OCI-LY3 (cell line): ENCODE results near the gene AATF.

Experiments
- H2AFZ ChIP-seq: fragments of 200-600, 300-600 bp; shearing (Covaris generic); 2 replicates; pipeline ENCODE4 v1.6.0; 2014; ENCODE audit warnings: antibody characterized with exemption, low read depth, low read length
- H3K27ac ChIP-seq: fragments of 200-600, 300-600 bp; sonication (generic); 2 replicates; pipeline ENCODE4 v1.5.1; 2014; ENCODE audit warnings: mild to moderate bottlenecking, low read length, moderate library complexity, mixed read lengths
- H3K27me3 ChIP-seq: fragments of 200-600, 300-600 bp; sonication (generic); 2 replicates; pipeline ENCODE4 v1.6.1; 2014; ENCODE audit warnings: low read depth, low read length, mixed read lengths
- H3K36me3 ChIP-seq: fragments of 200-600, 300-600 bp; sonication (generic); replicated peaks from 2 replicates; pipeline ENCODE3; 2014; ENCODE audit warnings: low read depth, low read length, mixed read lengths
- H3K4me1 ChIP-seq: fragments of 300-600, 200-600 bp; sonication (generic); 2 replicates; pipeline ENCODE4 v1.6.1; 2014; ENCODE audit warnings: low read length, mixed read lengths
- H3K4me2 ChIP-seq: fragments of 200-600, 300-600 bp; sonication (generic); 2 replicates; pipeline ENCODE4 v1.6.1; 2014; ENCODE audit warnings: low read length, mixed read lengths
- H3K4me3 ChIP-seq: fragments of 300-600, 200-600 bp; sonication (generic); 2 replicates; pipeline ENCODE4 v1.5.1; 2014; ENCODE audit warnings: antibody characterized with exemption, mild to moderate bottlenecking, low read length, moderate library complexity
- H3K79me2 ChIP-seq: fragments of 300-600, 200-600 bp; shearing (Covaris generic); 2 replicates; pipeline ENCODE4 v1.6.1; 2014; ENCODE audit warnings: mild to moderate bottlenecking, low read length, mixed read lengths
- H3K9ac ChIP-seq: fragments of 300-600, 200-600 bp; shearing (Covaris generic); 2 replicates; pipeline ENCODE4 v1.6.0; 2014; ENCODE audit warnings: mild to moderate bottlenecking, low read length, moderate library complexity
- H3K9me3 ChIP-seq: fragments of 200-600, 300-600 bp; shearing (Covaris generic); 2 replicates; pipeline ENCODE4 v1.6.1; 2014; ENCODE audit warnings: low read length, mixed read lengths; ENCODE audit not compliant: insufficient read depth
- H4K20me1 ChIP-seq: fragments of 200-600, 300-600 bp; sonication (generic); 2 replicates; pipeline ENCODE4 v1.6.1; 2016; ENCODE audit warnings: low read length, mixed read lengths; ENCODE audit not compliant: insufficient read depth
- EZH2phosphoT487 ChIP-seq: fragments of 200-600 bp; shearing (Covaris generic); IDR thresholded peaks from 2 replicates; pipeline ENCODE4 v1.6.1; 2018; ENCODE audit warnings: antibody characterized with exemption, mixed run types, low read depth
- TF ChIP-seq, protein P1 (sequence below): fragments of 200-600, 300-600 bp; sonication (generic); IDR thresholded peaks from 2 replicates; pipeline ENCODE4 v1.5.1; 2014; ENCODE audit warnings: antibody characterized with exemption, low read length, low read depth

AATF gene

DNA sequence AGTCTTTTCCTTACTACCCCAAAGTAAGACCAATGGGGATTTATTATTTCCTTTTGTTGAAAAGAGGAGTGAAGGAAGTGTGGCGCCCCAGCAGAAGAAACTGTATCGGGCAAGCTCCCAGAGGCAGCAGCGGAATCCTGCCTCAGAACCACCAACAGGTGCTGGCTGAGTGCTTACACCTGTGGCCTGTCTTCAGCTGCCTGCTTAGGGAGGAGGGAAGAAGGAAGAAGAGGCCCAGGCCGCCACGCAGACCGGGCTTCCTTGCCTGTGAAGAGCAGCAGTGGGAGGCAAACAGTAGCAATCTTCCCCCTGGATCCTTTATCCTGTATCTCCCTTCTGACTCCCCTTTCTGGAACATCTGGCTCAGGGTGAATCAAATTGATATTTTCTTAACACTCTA, 134.7 kb downstream of the AATF start:
- no peak for TF ChIP-seq EZH2phosphoT487
- TF ChIP-seq, protein P1, sequence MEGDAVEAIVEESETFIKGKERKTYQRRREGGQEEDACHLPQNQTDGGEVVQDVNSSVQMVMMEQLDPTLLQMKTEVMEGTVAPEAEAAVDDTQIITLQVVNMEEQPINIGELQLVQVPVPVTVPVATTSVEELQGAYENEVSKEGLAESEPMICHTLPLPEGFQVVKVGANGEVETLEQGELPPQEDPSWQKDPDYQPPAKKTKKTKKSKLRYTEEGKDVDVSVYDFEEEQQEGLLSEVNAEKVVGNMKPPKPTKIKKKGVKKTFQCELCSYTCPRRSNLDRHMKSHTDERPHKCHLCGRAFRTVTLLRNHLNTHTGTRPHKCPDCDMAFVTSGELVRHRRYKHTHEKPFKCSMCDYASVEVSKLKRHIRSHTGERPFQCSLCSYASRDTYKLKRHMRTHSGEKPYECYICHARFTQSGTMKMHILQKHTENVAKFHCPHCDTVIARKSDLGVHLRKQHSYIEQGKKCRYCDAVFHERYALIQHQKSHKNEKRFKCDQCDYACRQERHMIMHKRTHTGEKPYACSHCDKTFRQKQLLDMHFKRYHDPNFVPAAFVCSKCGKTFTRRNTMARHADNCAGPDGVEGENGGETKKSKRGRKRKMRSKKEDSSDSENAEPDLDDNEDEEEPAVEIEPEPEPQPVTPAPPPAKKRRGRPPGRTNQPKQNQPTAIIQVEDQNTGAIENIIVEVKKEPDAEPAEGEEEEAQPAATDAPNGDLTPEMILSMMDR: no peak
- Histone ChIP-seq H3K4me3 (no peak overlapping the region), H2AFZ (no peak overlapping the region), H3K27me3 (no peaks in the 10 kb centered on the region), H3K9me3 (no peaks in the 10 kb centered on the region), H3K4me1 (no peaks in the 10 kb centered on the region), H3K79me2 (no peaks in the 10 kb centered on the region), H3K27ac (no peak overlapping the region), H3K36me3 (peaks cover 22% of the 10 kb centered on the region), H3K4me2 (no peak overlapping the region), H3K9ac (no peak overlapping the region), H4K20me1 (no peaks in the 10 kb centered on the region)

DNA sequence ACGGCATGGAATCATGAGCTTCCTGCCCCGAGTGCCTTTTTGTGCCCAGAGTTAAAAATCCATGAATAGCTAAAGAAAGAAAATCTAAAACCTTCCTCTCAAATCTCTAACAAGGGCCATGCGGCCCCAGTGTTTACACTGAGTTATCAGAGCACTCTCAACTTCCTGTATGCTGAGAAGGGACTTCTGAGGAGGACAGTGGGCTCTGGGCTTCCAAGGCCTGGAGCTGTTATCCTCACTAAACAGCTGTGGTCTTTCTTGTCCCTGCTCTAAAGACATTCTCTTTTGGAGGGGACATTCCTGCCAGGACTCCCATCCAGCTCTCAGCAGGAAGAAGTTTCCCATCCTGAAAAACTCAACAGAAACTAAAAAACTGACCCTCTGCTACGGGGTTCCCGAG, 135.6 kb downstream of the AATF start:
- no peaks in the 10 kb centered on the region for H4K20me1 ChIP-seq
- H3K9me3 ChIP-seq: no peaks in the 10 kb centered on the region
- H3K36me3 ChIP-seq: peaks cover 22% of the 10 kb centered on the region
- H3K27ac ChIP-seq: no peak overlapping the region
- no peaks in the 10 kb centered on the region for H3K4me1 ChIP-seq
- TF ChIP-seq, protein P1: no peak
- H3K79me2 ChIP-seq: no peaks in the 10 kb centered on the region
- H3K9ac ChIP-seq: no peak overlapping the region
- no peak overlapping the region for H3K4me2 ChIP-seq
- H3K4me3 ChIP-seq: no peak overlapping the region
- no peak overlapping the region for H2AFZ ChIP-seq
- no peaks in the 10 kb centered on the region for H3K27me3 ChIP-seq

DNA sequence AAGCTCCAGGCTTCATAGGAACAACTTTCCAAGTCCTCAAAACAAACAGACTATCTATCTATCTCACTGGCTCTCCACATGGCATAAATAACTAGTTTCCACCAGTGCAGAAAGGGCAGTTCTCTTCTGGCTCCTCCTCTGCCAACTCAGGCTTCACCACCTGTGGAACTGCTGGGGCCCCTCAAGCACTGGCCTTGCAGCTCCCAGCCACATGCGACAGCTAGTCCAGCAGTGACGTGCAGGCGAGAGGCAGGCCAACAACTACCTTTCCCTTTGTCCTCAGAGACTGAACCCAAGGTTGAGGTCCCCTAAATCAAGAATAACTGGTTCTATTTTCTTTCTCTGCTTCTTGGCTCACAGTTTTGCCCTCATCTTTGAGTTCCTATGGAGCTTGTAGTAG, 137.6 kb downstream of the AATF start:
- Histone ChIP-seq H2AFZ (no peak overlapping the region), H3K4me2 (no peak overlapping the region)

DNA sequence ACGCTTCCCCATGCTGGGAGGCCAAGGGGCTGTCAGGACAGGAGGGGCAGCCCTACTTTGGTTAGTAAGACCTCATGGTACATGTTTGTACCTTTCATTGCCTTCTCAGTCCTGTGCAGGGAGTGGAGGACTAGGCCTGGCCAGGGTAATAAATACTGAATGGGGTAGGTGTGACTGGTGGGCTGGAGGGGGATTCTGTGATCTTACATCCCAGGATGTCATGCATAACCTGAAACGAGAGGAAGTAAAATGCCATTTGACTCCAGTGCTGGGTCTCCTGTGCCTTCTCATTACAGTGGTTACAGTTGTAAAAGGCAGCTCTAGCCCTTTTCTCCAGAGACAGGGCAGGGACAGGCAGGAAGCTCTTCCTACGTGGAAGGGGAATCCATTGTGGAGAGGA, 138.2 kb downstream of the AATF start:
- Histone ChIP-seq H3K27ac (no peak overlapping the region), H3K36me3 (peaks cover 26% of the 10 kb centered on the region), H3K27me3 (no peaks in the 10 kb centered on the region), H3K4me3 (no peak overlapping the region), H3K79me2 (no peaks in the 10 kb centered on the region), H3K9me3 (no peaks in the 10 kb centered on the region), H4K20me1 (no peaks in the 10 kb centered on the region), H2AFZ (no peak overlapping the region), H3K4me2 (no peak overlapping the region), H3K4me1 (no peaks in the 10 kb centered on the region), H3K9ac (no peak overlapping the region)
- TF ChIP-seq, protein P1: no peak
- no peak for TF ChIP-seq EZH2phosphoT487

More for the DNA sequence above, 137.6 kb downstream of the AATF start:
- no peak overlapping the region for H3K4me3 ChIP-seq
- H3K36me3 ChIP-seq: peaks cover 26% of the 10 kb centered on the region
- no peak overlapping the region for H3K27ac ChIP-seq
- H4K20me1 ChIP-seq: no peaks in the 10 kb centered on the region
- no peak for TF ChIP-seq EZH2phosphoT487
- TF ChIP-seq, protein P1: no peak
- no peaks in the 10 kb centered on the region for H3K9me3 ChIP-seq
- H3K9ac ChIP-seq: no peak overlapping the region
- no peaks in the 10 kb centered on the region for H3K4me1 ChIP-seq
- H3K79me2 ChIP-seq: no peaks in the 10 kb centered on the region
- no peaks in the 10 kb centered on the region for H3K27me3 ChIP-seq
